Left ventricle myocardium inferior (tissue), 1 donor: Measurements from ENCODE around the gene GPR152. TPM values are rescaled to one million over a fixed set of nuclear protein-coding genes. Genes with fewer than 3 reads are reported as not detected.

Experiments
- DNase-seq: peaks from one replicate; pipeline ENCODE4 v3.0.0-alpha.2; 2020
- H3K27ac ChIP-seq: fragments of 200-600 bp; replicated peaks from 2 replicates; pipeline ENCODE4 v1.8.0; 2021
- H3K27me3 ChIP-seq: fragments of 200-600 bp; 2 replicates; pipeline ENCODE4 v1.8.0; 2021; ENCODE audit warnings: low read depth
- H3K36me3 ChIP-seq: fragments of 200-600 bp; 2 replicates; pipeline ENCODE4 v1.8.0; 2021
- H3K4me1 ChIP-seq: fragments of 200-600 bp; 2 replicates; pipeline ENCODE4 v1.8.0; 2021
- H3K4me3 ChIP-seq: fragments of 200-600 bp; 2 replicates; pipeline ENCODE4 v1.8.0; 2021; ENCODE audit warnings: mild to moderate bottlenecking, moderate library complexity
- H3K9me3 ChIP-seq: fragments of 200-600 bp; replicated peaks from 2 replicates; pipeline ENCODE4 v1.8.0; 2021
- CTCF ChIP-seq: fragments of 200-600 bp; IDR thresholded peaks from 2 replicates; pipeline ENCODE4 v1.8.0; 2021; ENCODE audit warnings: antibody characterized with exemption, mild to moderate bottlenecking, borderline replicate concordance
- intact Hi-C: fragments of 100-400 bp; cut with micrococcal nuclease; formaldehyde crosslinking; loops from one replicate; pipeline ENCODE4 v1.11.0; 2022
- total RNA-seq: library from RNA; stranded (reverse); fragmentation: NEBNext Ultra II Directional; extraction: Animal tissue kit (Norgen Biotek cat#: 25700); gene quantifications from one replicate; pipeline ENCODE4 v1.2.1, GENCODE V29; 2021
- donor health status: DM: no; HTN: yes; CAD: no; lungs with severe emphysema.

Gene GPR152
- total RNA-seq, 1 donor from 2014 or later: not detected

GRCh38 chr11:67455054-67455453, 2.5 kb upstream of the GPR152 start, which contains the start of gene CABP4:
TSS of gene CABP4 (plus strand) at chr11:67455354. CDS start at chr11:67455424, 70 bp downstream.
- Histone ChIP-seq H3K9me3 (no peaks in the 10 kb centered on the region), H3K36me3 (no peaks in the 10 kb centered on the region), H3K4me1 (peaks cover 9% of the 10 kb centered on the region), H3K4me3 (no peak within 1 kb of the TSS), H3K27me3 (no peaks in the 10 kb centered on the region), H3K27ac (no peak within 1 kb of the TSS)
- TF ChIP-seq CTCF: no peak
- no peak for DNase-seq
- intact Hi-C loops: no loop called here

GRCh38 chr11:67453816-67454732, 1.5 kb upstream of the GPR152 start:
- Histone ChIP-seq H3K27ac (no peak overlapping the region), H3K36me3 (no peaks in the 10 kb centered on the region), H3K9me3 (no peaks in the 10 kb centered on the region), H3K4me3 (no peak overlapping the region), H3K4me1 (peaks cover 9% of the 10 kb centered on the region), H3K27me3 (no peaks in the 10 kb centered on the region)
- TF ChIP-seq CTCF: no peak
- no peak for DNase-seq
- intact Hi-C loops: no loop called here

DNA sequence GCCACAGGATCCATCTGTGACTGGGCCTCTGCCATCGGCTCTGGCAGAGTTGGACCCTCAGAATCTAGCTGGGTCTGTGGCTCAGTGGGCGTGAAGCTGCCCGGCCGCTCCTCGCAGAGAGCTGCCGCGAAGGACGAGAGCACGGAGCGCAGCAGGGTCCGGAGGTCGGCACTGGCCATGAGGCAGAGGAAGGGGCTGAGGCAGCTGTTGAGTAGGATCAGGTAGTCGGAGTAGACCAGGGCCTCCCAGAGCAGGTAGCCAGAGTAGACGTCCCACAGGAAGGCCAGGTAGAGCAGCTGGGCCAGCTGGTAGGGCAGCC, 912 bp downstream of the GPR152 start:
- no peak for DNase-seq
- H3K4me1 ChIP-seq: peaks cover 9% of the 10 kb centered on the region
- H3K36me3 ChIP-seq: no peaks in the 10 kb centered on the region
- peak overlapping the region; percentile 62 for H3K27ac ChIP-seq
- H3K9me3 ChIP-seq: no peaks in the 10 kb centered on the region
- no peaks in the 10 kb centered on the region for H3K27me3 ChIP-seq
- no peak for TF ChIP-seq CTCF
- H3K4me3 ChIP-seq: no peak overlapping the region
- intact Hi-C loops: no loop called here

GRCh38 chr11:67450796-67451657, 1.5 kb downstream of the GPR152 start:
- Histone ChIP-seq H3K9me3 (no peaks in the 10 kb centered on the region), H3K27ac (no peak overlapping the region), H3K27me3 (no peaks in the 10 kb centered on the region), H3K36me3 (no peaks in the 10 kb centered on the region), H3K4me3 (no peak overlapping the region), H3K4me1 (peaks cover 9% of the 10 kb centered on the region)
- no peak for DNase-seq
- intact Hi-C loops: no loop called here
- no peak for TF ChIP-seq CTCF

GRCh38 chr11:67449116-67449844, 3.2 kb downstream of the GPR152 start:
- Histone ChIP-seq H3K27me3 (no peaks in the 10 kb centered on the region), H3K27ac (no peak overlapping the region), H3K9me3 (no peaks in the 10 kb centered on the region), H3K36me3 (no peaks in the 10 kb centered on the region), H3K4me3 (no peak overlapping the region), H3K4me1 (peaks cover 14% of the 10 kb centered on the region)
- intact Hi-C loops: no loop called here
- no peak for TF ChIP-seq CTCF
- DNase-seq: no peak
